NCI-H524 (cell line): Measurements from ENCODE around the gene SYNPO2.
"Not testable (repeated sequence)": the region's sequence is repeated elsewhere in the genome, so short reads cannot be mapped to it uniquely, and the experiment has no call there.

Experiments used
- DNase-seq, 2 experiments: peaks; one replicate each; lab custom pipeline; 2025; lab: John Stamatoyannopoulos, UW

SYNPO2 gene

DNA sequence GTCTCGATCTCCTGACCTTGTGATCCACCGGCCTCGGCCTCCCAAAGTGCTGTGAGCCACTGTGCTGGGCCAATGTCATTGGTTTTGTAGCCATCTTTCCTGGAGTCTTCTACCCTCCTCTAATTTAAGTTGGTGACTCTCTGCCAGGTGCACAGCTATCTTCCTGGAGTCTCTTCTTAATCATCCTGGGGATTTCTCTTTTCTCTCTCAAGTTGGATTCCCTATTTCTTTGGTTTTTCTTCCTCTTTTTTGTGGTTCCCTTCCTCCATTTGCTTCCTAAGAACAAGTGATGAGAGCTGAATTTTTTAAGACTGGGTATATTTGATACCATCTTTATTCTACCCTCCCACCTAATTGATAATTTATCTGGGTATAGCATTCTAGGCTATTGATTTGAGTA lies 113.8 kb downstream of the SYNPO2 start:
- DNase-seq: no peak

DNA sequence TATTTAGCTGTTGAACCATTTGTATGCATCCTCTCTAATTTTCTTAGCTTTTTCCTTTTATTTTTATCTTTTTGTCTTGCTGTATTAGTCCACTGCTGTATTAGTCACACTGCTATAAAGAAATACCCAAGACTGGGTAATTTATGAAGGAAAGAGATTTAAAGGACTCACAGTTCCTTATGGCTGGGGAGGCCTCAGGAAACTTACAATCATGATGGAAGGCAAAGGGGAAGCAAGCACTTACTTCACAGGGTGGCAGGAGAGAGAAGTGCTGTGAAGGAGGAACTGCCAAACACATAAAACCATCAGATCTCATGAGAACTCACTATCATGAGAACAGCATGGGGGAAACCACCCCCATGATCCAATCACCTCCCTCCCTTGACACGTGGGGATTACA lies 114.3 kb downstream of the SYNPO2 start:
- not testable (repeated sequence) for DNase-seq

DNA sequence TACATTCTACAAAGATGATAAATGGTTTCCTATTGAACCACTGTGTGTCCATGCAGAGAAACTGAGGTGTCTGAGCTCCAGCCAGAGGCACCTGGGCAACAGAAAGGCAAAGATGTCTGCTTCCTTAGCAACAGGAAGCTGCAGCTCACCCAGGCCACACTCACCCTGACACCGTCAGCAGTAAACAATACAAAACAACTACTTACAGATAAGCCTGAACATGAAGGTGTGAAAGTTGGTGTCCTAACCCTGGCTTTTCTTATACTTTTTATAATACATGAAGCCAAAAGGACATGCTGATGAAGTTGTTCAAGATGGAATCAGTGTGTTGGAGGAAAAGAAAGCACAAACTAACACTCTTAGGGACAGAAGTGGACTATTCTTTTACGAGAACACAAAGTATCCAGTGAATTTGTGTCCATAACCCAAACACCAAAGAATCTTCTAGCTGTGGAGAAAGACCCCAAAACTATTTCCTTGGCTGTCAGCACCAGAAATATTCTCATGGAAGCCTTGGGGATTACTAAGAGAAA lies 117.3 kb downstream of the SYNPO2 start:
- DNase-seq: no peak

DNA sequence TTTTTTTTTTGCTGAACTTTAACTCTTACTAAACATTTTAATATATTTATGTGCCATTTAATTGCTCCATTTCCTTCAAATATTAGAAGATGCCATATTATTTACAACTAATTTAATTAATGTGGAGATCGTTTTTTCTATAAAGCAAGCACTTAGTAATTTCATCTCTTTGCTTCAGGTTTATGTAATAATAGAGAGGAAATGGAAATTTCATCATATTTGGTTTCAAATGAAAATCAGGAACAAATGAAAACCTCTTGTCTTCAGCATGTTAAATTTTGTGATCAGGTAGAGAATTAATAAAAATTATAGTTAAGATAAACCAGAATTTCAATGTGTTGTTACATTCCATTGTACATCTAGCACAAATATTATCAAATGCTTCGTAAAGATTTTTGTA lies 120.1 kb downstream of the SYNPO2 start:
- no peak for DNase-seq

DNA sequence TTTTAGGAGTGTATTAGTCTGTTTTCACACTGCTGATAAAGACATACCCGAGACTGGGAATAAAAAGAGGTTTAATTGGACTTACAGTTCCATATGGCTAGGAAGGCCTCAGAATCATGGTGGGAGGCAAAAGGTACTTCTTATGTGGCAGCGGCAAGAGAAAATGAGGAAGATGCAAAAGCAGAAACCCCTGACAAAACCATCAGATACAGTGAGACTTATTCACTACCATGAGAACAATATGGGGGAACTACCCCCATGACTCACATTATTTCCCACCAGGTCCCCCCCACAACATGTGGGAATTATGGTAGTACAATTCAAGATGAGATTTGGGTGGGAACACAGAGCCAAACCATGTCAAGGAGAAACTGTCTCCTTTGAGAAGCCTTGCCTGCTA lies 121.6 kb downstream of the SYNPO2 start:
- DNase-seq: not testable (repeated sequence)

DNA sequence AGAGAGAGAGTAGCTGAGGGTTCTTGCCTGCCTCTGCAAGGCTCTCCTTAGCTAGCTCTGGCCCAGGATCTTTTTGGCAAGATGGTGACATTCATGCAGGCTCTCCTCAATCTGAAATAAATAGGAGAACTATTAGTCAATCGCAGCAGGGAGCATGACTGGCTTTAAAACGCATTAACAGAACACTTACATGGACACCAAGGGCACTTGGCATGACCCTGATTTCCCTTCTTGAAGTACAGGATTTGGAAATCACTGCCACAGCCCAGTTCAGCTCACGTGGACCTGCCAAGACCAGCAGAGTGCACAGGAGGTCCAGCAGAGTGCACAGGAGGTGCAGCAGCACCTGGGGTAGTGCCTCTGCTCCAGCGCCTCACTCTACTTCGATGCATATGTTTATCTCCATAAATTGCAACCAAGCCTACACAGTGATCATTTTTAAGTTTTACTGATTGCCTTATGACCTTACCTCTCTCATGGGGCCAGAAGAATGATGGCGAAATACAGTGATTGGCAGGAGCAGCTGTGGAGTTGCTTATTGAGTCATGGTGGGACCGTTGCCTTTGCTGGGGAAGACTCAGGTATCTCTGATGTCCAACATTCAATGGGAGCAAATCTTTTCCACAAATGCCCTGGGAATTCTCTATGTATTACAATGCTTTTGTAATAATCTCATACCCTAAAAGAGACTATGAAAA lies 122.4 kb downstream of the SYNPO2 start:
- no peak for DNase-seq

DNA sequence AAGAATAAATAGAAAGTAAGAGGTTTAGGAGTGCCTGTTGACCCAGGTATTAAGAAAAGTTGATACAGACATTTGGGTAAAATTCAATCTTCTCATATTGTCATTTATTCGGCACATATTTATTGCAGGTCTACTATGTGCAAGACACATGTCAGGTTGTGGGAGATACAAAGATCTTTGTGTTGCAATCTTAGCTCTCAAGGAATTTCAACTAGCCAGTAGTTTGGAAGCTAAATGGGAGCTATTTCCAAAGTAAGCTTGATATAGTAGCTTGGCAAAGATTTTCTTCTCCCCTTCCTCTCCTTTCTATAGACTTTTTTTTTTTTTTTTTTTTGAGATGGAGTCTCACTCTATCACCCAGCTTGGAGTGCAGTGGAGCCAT lies 122.9 kb downstream of the SYNPO2 start:
- no peak for DNase-seq

DNA sequence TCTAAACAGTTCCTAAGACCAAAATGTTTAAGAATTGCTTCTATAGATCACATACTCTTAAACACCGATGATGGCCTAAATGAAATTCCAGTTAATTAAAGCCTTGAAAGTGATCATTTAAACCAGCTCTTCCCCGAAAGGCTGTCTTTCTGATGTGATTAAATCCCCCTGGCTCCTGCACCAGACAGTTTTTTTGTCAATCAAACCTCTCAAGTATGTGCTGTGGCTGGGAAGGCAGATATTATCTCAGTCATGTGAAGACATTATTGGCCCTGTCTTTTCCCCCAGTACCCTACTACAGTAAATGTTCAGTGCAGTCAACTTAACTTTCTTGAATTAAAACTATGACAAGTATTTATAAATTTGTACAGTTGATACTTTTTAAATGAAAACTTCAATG lies 126.0 kb downstream of the SYNPO2 start:
- no peak for DNase-seq

DNA sequence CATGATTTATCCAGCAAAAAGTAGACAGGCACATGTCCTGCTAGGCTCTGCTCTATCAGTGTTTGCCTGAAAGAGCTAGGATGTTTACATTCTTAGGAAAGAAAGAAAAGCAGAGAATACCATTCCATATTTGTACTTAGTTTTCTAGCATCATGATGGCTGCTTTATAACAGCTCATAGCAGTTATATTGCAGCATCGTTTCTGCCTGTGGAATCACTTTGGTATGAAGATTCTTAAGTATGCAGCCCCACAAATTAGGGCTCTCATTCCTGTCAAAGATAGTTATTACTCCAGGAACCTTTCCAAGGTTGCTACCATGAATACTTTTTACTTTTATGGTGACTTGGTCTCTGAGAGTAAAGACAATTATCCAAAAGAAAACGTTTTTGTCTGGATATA lies 128.0 kb downstream of the SYNPO2 start:
- DNase-seq: no peak

DNA sequence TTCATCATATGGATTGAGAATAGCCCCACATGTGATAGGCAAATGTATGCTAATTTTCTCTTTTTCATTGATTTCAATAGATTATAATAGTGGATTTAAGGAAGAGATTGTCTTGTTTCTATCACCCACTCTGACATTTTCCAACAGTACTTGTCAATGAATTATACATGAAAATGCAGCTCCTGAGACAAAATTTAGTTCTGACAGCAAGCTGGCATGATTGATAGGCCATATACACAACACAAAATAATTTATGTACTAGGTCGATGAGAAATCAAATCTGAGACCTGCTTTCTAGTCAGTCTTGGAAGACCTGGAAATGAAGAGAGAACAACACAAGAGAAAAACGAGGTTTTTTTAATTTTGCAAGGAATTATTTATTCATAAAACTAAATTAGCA lies 129.0 kb downstream of the SYNPO2 start:
- no peak for DNase-seq

DNA sequence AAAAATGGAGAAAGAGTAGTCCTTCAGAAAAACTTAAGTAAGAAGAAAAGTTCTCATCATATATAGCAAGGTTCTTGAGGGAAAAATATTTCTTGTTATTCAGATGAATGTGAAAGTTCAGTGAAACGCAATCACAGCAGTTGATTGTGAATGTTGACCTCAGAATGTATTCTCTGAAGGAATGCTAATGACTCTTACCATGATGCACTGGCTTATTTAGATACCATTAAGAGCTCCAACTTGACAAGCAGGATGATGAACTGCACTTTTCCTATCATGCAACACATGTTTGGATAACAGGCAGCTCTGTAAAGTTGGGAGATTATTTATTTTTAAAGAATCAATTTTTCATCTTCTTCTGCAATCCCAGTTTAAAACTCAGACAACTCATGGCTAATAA lies 131.5 kb downstream of the SYNPO2 start:
- DNase-seq: no peak

DNA sequence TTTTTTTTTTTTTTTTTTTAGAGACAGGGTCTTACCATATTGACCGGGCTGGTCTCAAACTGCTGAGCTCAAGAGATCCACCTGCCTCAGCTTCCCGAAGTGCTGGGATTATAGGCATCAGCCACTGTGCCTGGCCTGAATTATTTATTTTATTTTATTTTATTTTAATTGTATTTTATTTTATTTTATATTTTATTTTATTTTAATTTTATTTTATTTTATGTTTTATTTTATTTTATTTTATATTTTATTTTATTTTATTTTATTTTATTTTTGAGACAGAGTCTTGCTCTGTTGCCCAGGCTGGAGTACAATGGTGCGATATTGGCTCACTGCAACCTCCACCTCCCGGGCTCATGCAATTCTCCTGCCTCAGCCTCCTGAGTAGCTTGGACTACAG lies 133.9 kb downstream of the SYNPO2 start:
- not testable (repeated sequence) for DNase-seq

DNA sequence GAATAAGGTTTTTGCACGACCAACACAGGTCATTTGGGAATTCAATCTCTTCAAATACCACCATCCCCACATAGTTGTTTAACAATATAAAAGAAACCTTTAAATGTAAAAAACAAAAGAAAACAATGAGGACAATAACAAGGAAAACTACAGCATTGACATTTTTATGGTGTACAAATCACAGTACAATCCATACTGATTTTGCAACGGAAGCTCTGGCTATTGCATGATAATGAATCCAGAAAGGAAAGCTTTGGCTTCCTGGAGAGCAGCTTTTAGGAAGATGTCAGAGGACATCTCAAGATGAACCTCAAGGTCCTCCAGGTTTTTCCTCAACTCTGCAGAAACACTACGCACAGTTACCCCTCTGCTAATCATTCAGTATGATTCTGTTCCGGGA lies 135.4 kb downstream of the SYNPO2 start:
- DNase-seq: no peak

DNA sequence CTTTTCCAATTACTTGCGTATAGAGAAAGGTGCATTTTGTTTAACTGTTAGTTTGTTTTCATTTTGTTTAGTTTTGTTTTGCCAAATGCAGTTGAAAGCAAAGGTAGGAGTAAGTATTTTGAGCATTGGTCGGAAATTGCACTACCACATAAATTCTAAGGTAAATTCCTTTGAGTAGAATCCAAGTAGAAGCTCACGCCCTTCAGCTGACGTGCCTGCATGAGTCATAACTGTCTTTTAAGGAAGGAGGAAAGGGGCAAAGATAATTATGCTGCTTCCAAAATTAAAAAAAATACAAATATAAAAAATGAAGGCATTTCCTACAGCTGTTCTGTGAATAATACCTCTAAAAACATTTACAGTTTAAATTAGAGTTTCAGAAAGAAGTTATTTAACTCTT lies 136.8 kb downstream of the SYNPO2 start:
- DNase-seq: no peak

DNA sequence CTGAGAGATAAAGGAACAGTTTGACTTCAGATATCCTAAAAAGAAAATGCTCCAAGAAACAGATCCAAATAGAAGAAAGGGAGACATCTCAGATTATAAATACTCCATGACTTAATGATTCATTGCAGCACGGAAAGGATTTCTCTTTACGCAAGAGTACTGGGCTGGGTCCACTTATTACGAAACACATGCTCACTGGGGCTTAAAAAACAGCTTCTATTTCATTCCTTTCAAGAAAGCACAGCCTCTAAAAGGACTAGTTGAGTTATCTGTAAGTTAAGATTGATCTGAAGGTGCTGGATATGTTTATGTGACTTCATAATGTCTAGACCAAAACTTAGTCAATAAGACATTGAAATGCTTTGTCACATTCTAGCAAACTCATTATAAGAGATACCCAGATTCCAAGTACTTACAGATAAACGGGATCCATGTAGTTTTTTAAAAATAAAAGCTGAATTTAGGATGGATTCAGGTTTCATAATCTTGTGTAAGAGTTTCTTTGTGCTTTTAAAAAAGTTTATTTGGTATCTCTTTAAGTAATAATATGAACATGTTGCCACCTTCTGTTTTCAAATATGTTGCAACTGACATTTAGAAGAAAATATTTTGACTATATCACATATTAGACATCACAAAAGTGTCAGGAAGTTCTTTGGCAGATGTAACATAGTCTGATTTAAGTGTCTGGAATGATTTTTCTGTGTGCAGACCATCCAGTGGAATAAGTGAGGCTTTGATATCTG lies 137.4 kb downstream of the SYNPO2 start:
- DNase-seq: no peak

DNA sequence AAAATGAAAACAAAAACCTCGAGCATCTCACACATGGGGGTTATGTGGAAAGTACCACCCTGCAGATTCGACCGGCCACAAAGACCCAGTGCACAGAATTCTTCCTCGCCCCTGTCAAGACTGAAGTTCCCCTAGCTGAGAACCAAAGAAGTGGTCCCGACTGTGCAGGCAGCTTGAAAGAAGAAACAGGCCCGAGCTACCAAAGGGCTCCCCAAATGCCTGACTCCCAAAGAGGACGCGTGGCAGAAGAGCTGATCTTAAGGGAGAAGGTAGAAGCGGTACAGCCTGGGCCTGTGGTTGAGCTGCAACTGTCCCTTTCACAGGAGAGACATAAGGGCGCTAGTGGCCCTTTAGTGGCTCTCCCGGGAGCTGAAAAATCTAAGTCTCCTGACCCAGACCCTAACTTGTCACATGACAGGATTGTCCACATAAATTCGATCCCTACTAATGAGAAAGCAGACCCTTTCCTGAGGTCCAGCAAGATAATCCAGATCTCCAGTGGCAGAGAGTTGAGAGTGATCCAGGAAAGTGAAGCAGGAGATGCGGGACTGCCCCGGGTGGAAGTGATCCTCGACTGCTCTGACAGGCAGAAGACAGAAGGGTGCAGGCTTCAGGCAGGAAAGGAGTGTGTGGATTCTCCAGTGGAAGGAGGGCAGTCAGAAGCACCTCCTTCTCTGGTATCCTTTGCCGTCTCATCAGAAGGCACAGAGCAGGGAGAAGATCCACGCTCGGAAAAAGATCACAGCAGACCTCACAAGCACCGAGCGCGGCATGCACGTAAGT lies 138.2 kb downstream of the SYNPO2 start:
- DNase-seq: no peak

DNA sequence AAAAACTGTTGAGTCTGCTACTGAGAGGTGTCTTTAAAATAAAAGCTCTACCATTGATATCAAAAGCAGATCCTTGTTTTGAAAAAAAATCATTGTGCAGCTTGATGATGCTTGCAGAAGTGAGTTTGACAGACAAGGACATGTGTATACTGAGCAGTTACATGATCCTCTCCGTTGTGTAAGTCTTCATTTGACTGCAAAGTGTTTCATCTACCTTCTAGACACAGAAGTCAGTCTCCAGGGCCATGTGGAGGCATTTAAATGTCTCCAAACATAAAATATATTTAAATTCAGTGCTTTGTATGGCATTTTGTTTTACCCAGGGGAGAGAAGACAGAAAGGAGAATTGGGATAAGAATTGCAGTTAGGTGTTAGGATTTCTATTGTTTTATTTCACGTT lies 139.2 kb downstream of the SYNPO2 start:
- DNase-seq: no peak

DNA sequence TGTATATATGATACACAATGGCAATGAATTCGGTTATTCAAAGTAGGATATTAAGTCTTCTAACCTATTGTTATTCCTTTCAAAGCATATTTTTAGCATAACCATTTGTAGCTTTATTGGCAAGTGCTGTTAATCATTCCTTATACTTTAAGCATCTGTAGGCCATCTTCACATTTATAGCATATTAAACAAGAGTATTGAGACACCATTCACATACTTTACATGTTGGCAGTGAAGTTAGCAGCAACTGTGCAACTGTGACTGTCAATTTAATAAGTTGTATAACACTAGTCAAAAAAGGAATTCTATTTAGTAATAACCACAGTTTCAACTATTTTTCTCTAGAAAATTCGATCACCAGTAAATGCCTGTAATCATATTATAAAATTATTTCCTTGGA lies 139.6 kb downstream of the SYNPO2 start:
- no peak for DNase-seq

DNA sequence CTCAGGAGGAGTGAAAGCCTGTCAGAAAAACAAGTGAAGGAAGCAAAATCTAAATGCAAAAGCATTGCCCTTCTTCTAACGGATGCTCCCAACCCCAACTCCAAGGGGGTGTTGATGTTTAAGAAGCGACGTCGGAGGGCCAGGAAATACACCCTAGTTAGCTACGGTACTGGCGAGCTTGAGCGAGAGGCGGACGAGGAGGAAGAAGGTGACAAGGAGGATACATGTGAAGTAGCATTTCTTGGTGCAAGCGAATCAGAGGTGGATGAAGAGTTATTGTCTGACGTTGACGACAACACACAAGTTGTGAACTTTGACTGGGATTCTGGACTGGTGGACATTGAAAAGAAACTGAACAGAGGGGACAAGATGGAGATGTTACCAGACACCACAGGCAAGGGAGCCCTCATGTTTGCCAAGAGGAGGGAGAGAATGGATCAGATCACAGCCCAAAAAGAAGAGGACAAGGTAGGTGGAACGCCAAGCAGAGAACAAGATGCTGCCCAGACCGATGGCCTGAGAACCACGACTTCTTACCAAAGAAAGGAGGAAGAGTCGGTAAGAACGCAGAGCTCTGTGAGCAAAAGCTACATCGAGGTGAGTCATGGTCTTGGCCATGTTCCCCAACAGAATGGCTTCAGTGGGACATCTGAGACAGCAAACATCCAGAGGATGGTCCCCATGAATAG lies 141.3 kb downstream of the SYNPO2 start:
- no peak for DNase-seq

DNA sequence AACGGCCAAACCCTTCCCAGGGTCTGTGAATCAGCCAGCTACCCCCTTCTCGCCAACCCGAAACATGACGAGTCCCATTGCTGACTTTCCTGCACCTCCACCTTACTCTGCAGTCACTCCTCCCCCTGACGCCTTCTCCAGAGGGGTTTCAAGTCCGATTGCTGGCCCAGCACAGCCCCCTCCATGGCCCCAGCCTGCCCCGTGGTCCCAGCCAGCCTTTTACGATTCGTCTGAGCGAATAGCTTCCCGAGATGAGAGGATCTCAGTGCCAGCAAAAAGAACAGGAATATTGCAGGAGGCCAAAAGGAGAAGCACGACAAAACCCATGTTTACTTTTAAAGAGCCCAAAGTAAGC lies 141.9 kb downstream of the SYNPO2 start:
- DNase-seq: no peak

DNA sequence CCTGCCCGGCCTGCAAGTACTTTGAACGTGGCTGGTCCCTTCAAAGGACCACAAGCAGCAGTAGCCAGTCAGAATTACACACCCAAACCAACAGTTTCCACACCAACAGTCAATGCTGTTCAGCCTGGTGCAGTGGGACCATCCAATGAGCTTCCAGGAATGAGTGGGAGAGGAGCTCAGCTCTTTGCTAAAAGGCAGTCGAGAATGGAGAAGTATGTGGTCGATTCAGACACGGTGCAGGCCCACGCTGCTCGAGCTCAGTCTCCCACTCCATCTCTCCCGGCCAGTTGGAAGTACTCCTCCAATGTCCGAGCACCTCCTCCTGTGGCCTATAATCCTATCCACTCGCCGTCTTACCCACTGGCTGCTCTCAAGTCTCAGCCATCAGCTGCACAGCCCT lies 142.6 kb downstream of the SYNPO2 start:
- DNase-seq: no peak

DNA sequence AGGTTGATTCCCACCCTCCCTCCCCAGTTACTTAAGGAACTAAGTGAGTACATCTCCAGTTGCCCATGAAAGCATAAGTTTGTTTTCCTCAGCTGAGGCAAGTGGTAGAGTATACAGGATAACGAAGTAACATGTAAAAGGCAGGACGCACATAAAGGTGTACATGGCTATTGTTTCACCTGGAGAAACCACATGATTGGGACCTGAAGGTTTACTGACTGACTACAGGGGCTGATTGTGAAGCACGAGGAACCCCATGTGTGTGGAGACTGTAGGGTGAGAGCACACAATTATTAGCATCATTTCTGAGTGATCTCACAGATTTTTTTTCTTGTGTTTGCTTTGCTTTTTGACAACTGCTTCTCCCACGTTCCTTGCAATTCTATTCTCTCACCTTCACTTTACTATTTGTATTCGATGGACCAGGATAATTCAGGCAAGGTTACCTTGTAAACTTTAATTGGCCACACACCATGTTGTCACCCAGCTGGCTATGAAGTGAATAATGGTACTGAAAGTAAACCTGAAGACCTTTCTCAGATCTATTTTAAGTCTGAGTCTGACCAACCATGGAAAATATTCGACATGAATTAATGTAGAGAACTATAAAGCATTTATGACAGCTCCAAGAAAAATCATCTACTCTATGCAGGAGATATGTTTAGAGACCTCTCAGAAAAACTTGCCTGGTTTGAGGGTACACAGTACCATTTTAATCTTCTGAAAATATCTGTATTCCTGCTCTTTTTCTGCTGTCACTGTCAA lies 144.4 kb downstream of the SYNPO2 start:
- no peak for DNase-seq
